ENCODE measurements around the gene CDK19.
"Not testable (repeated sequence)": the region's sequence is repeated elsewhere in the genome, so short reads cannot be mapped to it uniquely, and the experiment has no call there.

Gene CDK19

DNA sequence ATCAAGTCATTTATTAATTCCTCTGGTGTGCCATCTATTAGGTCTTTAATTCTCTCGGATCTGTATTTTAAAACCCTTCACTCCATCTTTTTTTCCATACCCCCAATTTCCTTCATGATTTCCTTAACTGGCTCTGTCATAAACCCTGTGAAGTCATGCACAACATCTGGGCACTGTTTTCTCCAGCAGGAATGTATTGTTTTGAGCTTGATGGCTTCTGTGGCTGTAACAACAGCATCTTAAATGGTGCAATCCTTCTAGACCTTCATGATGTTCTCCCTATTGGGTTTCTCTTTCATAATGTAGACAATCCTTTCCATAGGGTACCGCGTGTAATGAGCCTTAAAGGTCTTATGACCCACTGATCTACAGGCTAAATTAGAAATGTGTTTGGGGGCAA is 29.0 kb downstream of the CDK19 start:
- Histone ChIP-seq H3K9ac (ENCODE audit: low read depth, low read length) (no peak overlapping the region), H3K4me3 (ENCODE audit: low read length) (no peak overlapping the region), H3K4me1 (ENCODE audit: insufficient read depth, low read length) (no peaks in the 10 kb centered on the region), H3K27me3 (ENCODE audit: insufficient read depth, low read length) (no peaks in the 10 kb centered on the region), H3K9me3 (ENCODE audit: insufficient read depth, low read depth, low read length) (peaks cover 8% of the 10 kb centered on the region), H3K27ac (ENCODE audit: low read depth, low read length) (no peak overlapping the region), H3K36me3 (ENCODE audit: insufficient read depth, low read length) (no peaks in the 10 kb centered on the region)
- 95% methylated on average over 3 of the region's 3 CpGs for WGBS

DNA sequence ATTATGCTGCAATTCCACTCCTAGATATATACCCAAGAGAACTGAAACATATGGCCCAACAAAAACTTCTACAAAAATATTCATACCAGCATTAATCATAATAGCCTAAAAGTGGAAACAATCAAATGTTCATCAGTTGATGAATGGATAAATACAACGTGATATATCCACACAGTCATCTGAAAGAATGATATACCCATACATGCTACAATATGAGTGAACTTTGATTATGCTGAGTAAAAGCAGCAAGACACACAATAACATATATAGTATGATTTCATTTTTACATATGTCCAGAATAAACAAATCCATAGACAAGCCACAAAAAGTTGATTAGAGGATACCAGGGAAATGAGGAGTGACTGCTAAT is 30.7 kb downstream of the CDK19 start:
- Histone ChIP-seq H3K27me3 (ENCODE audit: insufficient read depth, low read length) (no peaks in the 10 kb centered on the region), H3K9me3 (ENCODE audit: insufficient read depth, low read depth, low read length) (peaks cover 8% of the 10 kb centered on the region), H3K9ac (ENCODE audit: low read depth, low read length) (no peak overlapping the region), H3K4me3 (ENCODE audit: low read length) (no peak overlapping the region), H3K36me3 (ENCODE audit: insufficient read depth, low read length) (no peaks in the 10 kb centered on the region), H3K4me1 (ENCODE audit: insufficient read depth, low read length) (no peaks in the 10 kb centered on the region), H3K27ac (ENCODE audit: low read depth, low read length) (no peak overlapping the region)
- WGBS, result no CpG with 5 or more reads among the region's 1 CpG

GRCh38 chr6:110781522-110782214 is 33.6 kb downstream of the CDK19 start:
- Histone ChIP-seq H3K4me1 (ENCODE audit: insufficient read depth, low read length) (no peaks in the 10 kb centered on the region), H3K4me3 (ENCODE audit: low read length) (no peak overlapping the region), H3K27me3 (ENCODE audit: insufficient read depth, low read length) (no peaks in the 10 kb centered on the region), H3K9me3 (ENCODE audit: insufficient read depth, low read depth, low read length) (no peaks in the 10 kb centered on the region), H3K9ac (ENCODE audit: low read depth, low read length) (no peak overlapping the region), H3K27ac (ENCODE audit: low read depth, low read length) (no peak overlapping the region), H3K36me3 (ENCODE audit: insufficient read depth, low read length) (no peaks in the 10 kb centered on the region)
- 90% methylated on average over 7 of the region's 7 CpGs for WGBS

- no peak overlapping the region for H3K27ac ChIP-seq (ENCODE audit: low read depth, low read length)
- WGBS, result 100% methylated on average over 1 of the region's 1 CpG
- H3K4me3 ChIP-seq (ENCODE audit: low read length), result no peak overlapping the region
- no peaks in the 10 kb centered on the region for H3K36me3 ChIP-seq (ENCODE audit: insufficient read depth, low read length)
- H3K27me3 ChIP-seq (ENCODE audit: insufficient read depth, low read length), result no peaks in the 10 kb centered on the region
- no peak overlapping the region for H3K9ac ChIP-seq (ENCODE audit: low read depth, low read length)
- no peaks in the 10 kb centered on the region for H3K4me1 ChIP-seq (ENCODE audit: insufficient read depth, low read length)
- H3K9me3 ChIP-seq (ENCODE audit: insufficient read depth, low read depth, low read length), result no peaks in the 10 kb centered on the region
Measured at GRCh38 chr6:110778333-110778732, 36.9 kb downstream of the CDK19 start.

- no peaks in the 10 kb centered on the region for H3K27me3 ChIP-seq (ENCODE audit: insufficient read depth, low read length)
- no peaks in the 10 kb centered on the region for H3K4me1 ChIP-seq (ENCODE audit: insufficient read depth, low read length)
- no peak overlapping the region for H3K9ac ChIP-seq (ENCODE audit: low read depth, low read length)
- WGBS, result 100% methylated on average over 2 of the region's 2 CpGs
- no peaks in the 10 kb centered on the region for H3K9me3 ChIP-seq (ENCODE audit: insufficient read depth, low read depth, low read length)
- no peak overlapping the region for H3K4me3 ChIP-seq (ENCODE audit: low read length)
- no peaks in the 10 kb centered on the region for H3K36me3 ChIP-seq (ENCODE audit: insufficient read depth, low read length)
- no peak overlapping the region for H3K27ac ChIP-seq (ENCODE audit: low read depth, low read length)
Measured at GRCh38 chr6:110777636-110778035, 37.6 kb downstream of the CDK19 start.

- Histone ChIP-seq H3K4me1 (ENCODE audit: insufficient read depth, low read length) (no peaks in the 10 kb centered on the region), H3K4me3 (ENCODE audit: low read length) (no peak overlapping the region), H3K27ac (ENCODE audit: low read depth, low read length) (no peak overlapping the region), H3K27me3 (ENCODE audit: insufficient read depth, low read length) (no peaks in the 10 kb centered on the region), H3K36me3 (ENCODE audit: insufficient read depth, low read length) (no peaks in the 10 kb centered on the region), H3K9ac (ENCODE audit: low read depth, low read length) (no peak overlapping the region), H3K9me3 (ENCODE audit: insufficient read depth, low read depth, low read length) (no peaks in the 10 kb centered on the region)
Measured at GRCh38 chr6:110776413-110776812, 38.9 kb downstream of the CDK19 start.

DNA sequence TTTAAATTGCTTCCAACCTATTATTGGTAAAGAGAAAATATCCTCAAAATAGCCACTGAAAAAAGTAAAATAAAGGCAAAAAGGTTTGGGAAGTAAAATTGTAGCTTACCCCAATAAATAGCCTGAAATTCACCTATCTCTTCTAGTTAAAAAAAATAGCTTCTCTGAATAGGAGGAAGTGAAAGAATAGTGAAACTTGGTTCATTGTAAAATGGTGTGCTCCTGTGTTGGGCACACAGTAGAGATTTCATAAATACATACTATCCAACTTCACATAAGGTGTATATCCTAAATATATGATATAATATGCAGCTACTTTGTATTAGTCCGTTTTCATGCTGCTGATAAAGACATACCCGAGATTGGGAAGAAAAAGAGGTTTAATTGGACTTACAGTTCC is 45.3 kb downstream of the CDK19 start:
- no peak overlapping the region for H3K27ac ChIP-seq (ENCODE audit: low read depth, low read length)
- H3K36me3 ChIP-seq (ENCODE audit: insufficient read depth, low read length), result 0 out of 2 replicates have a peak, but pooled peaks cover 4% of the 10 kb centered on the region
- peaks cover 5% of the 10 kb centered on the region; the same call in 1 of the 2 replicates for H3K9me3 ChIP-seq (ENCODE audit: insufficient read depth, low read depth, low read length)
- H3K27me3 ChIP-seq (ENCODE audit: insufficient read depth, low read length), result no peaks in the 10 kb centered on the region
- no peaks in the 10 kb centered on the region for H3K4me1 ChIP-seq (ENCODE audit: insufficient read depth, low read length)
- H3K9ac ChIP-seq (ENCODE audit: low read depth, low read length), result no peak overlapping the region
- WGBS, result 95% methylated on average over 2 of the region's 2 CpGs
- H3K4me3 ChIP-seq (ENCODE audit: low read length), result no peak overlapping the region

DNA sequence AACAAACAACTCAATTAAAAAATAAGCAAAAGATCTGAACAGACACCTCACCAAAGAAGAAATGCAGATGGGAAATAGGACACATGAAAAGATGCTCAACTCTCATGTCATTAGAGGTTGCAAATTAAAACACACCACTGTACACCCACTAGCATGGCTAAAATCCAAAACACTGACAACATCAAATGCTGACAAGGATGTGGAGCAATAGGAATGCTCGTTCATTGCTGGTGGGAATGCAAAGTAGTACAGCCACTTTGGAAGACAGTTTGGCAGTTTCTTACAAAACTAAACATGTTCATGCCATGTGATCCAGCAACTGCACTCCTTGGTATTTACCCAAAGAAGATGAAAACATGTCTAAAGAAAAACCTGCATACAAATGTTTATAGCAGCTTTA is 47.2 kb downstream of the CDK19 start:
- H3K4me3 ChIP-seq (ENCODE audit: low read length), result no peak overlapping the region
- 0 out of 2 replicates have a peak, but pooled peaks cover 4% of the 10 kb centered on the region for H3K36me3 ChIP-seq (ENCODE audit: insufficient read depth, low read length)
- no peaks in the 10 kb centered on the region for H3K27me3 ChIP-seq (ENCODE audit: insufficient read depth, low read length)
- no peak overlapping the region for H3K9ac ChIP-seq (ENCODE audit: low read depth, low read length)
- WGBS, result 100% methylated on average over 1 of the region's 1 CpG
- H3K4me1 ChIP-seq (ENCODE audit: insufficient read depth, low read length), result no peaks in the 10 kb centered on the region
- no peak overlapping the region for H3K27ac ChIP-seq (ENCODE audit: low read depth, low read length)
- H3K9me3 ChIP-seq (ENCODE audit: insufficient read depth, low read depth, low read length), result peaks cover 5% of the 10 kb centered on the region; the same call in 1 of the 2 replicates

GRCh38 chr6:110761371-110761770 is 53.9 kb downstream of the CDK19 start:
- WGBS, result 94% methylated on average over 3 of the region's 3 CpGs
- H3K36me3 ChIP-seq (ENCODE audit: insufficient read depth, low read length), result no peaks in the 10 kb centered on the region
- no peak overlapping the region for H3K27ac ChIP-seq (ENCODE audit: low read depth, low read length)

DNA sequence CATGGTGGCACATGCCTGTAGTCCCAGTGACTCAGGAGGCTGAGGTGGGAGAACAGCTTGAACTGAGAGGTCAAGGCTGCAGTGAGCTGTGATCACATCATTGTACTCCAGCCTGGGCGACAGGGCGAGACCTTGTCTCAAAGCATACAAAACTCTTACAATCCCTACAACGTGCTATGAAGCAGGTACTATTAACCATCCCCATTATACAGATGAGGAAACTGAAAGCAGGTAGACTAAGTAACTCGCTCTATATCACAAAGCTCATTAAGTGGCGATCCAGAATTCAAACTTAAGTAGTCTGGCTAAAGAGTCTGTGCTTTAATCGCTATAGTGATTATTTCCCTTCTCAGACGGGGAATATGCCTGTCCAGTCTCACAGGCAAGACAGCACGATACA is 54.7 kb downstream of the CDK19 start:
- H3K27ac ChIP-seq (ENCODE audit: low read depth, low read length), result no peak overlapping the region
- H3K27me3 ChIP-seq (ENCODE audit: insufficient read depth, low read length), result no peaks in the 10 kb centered on the region
- H3K9ac ChIP-seq (ENCODE audit: low read depth, low read length), result no peak overlapping the region
- no peaks in the 10 kb centered on the region for H3K9me3 ChIP-seq (ENCODE audit: insufficient read depth, low read depth, low read length)
- 94% methylated on average over 8 of the region's 8 CpGs for WGBS
- no peaks in the 10 kb centered on the region for H3K36me3 ChIP-seq (ENCODE audit: insufficient read depth, low read length)
- H3K4me3 ChIP-seq (ENCODE audit: low read length), result no peak overlapping the region
- no peaks in the 10 kb centered on the region for H3K4me1 ChIP-seq (ENCODE audit: insufficient read depth, low read length)

More at GRCh38 chr6:110761371-110761770, 53.9 kb downstream of the CDK19 start:
- no peak overlapping the region for H3K9ac ChIP-seq (ENCODE audit: low read depth, low read length)
- no peaks in the 10 kb centered on the region for H3K9me3 ChIP-seq (ENCODE audit: insufficient read depth, low read depth, low read length)
- H3K4me3 ChIP-seq (ENCODE audit: low read length), result no peak overlapping the region
- H3K27me3 ChIP-seq (ENCODE audit: insufficient read depth, low read length), result no peaks in the 10 kb centered on the region
- no peaks in the 10 kb centered on the region for H3K4me1 ChIP-seq (ENCODE audit: insufficient read depth, low read length)

DNA sequence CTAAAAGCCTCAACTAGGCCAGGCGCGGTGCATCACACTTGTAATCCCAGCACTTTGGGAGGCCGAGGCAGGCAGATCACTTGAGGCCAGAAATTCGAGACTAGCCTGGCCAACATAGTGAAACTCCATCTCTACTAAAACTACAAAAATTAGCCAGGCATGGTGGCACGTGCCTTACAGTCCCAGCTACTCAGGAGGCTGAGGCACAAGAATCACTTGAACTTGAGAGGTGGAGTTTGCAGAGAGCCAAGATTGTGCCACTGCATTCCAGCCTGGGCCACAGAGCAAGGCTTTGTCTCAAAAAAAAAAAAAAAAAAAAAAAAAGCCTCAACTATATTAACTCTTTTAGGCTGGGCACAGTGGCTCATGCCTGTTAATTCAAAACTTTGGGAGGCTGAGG is 55.2 kb downstream of the CDK19 start:
- not testable (repeated sequence) for H3K36me3 ChIP-seq (ENCODE audit: insufficient read depth, low read length); H3K9ac ChIP-seq (ENCODE audit: low read depth, low read length); H3K27me3 ChIP-seq (ENCODE audit: insufficient read depth, low read length); H3K27ac ChIP-seq (ENCODE audit: low read depth, low read length); H3K9me3 ChIP-seq (ENCODE audit: insufficient read depth, low read depth, low read length); H3K4me1 ChIP-seq (ENCODE audit: insufficient read depth, low read length); H3K4me3 ChIP-seq (ENCODE audit: low read length)
- 93% methylated on average over 5 of the region's 5 CpGs for WGBS

- H3K9ac ChIP-seq (ENCODE audit: low read depth, low read length), result no peak overlapping the region
Measured at GRCh38 chr6:110757926-110758325, 57.3 kb downstream of the CDK19 start.

More at GRCh38 chr6:110757926-110758325, 57.3 kb downstream of the CDK19 start:
- Histone ChIP-seq H3K4me3 (ENCODE audit: low read length) (no peak overlapping the region), H3K27ac (ENCODE audit: low read depth, low read length) (no peak overlapping the region), H3K27me3 (ENCODE audit: insufficient read depth, low read length) (no peaks in the 10 kb centered on the region), H3K36me3 (ENCODE audit: insufficient read depth, low read length) (no peaks in the 10 kb centered on the region), H3K9me3 (ENCODE audit: insufficient read depth, low read depth, low read length) (no peaks in the 10 kb centered on the region), H3K4me1 (ENCODE audit: insufficient read depth, low read length) (no peaks in the 10 kb centered on the region)
- 98% methylated on average over 4 of the region's 4 CpGs for WGBS

All from HUES64 (cell line).